ENCODE data around the gene FPR2. TPM values are rescaled to one million over a fixed set of nuclear protein-coding genes. Genes with fewer than 3 reads are reported as not detected.
"Not testable (repeated sequence)": the region's sequence is repeated elsewhere in the genome, so short reads cannot be mapped to it uniquely, and the experiment has no call there.

The FPR2 gene
- total RNA-seq, 1 donor from 2014 or later, result 0.10 TPM

DNA sequence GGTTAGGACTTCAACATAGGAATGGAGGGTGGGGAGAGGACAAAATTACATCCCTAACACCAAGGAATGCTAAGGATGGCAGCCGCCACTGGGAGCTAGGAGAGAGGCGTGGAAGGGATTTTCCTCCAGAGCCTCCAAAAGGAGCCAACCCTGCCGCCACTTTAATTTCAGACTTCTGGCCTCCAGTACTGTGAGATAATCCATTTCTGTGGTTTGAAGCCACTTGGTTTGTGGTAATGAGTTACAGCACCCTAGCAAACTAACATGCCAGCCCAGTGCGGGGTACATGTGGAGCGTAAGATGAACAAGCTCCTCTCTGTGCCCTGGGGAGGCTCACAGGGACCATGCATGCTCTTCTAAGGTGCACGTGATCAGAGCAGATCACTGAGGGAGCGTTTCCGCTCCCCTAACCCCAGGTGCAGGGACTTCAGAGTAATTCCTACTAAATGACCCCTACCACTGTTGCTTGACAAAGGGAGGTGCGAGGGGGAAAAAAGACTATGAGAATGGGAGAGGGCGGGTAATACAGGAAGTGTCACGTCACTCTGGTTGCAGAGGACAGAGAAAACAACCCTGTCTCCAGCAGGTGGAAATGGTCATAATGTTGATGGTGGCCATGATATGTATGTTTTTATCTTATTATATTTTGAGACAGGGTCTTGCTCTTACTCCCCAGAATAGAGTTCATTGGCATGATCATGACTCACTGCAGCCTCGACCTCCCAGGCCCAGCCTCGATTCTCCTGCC is 21.3 kb upstream of the FPR2 start:
- DNase-seq (ENCODE audit: low read depth), result no peak

DNA sequence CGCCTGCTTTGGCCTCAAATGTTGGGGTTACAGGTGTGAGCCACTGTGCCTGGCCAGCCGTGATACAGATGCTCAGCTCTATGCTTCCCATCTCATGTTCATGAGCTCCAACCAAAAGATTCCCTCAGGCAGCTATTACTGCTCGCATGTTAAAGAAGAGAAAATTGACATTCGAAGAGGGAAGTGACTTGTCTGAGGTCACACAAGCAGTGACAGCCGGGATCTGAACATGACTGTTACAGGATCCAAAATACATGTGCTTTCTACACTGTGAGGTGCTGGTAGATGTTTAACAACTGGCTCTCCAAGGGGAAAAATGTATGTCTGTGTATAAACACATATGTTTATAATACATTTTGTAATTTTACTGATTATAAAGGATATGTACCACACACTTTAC is 20.6 kb upstream of the FPR2 start:
- no peak for DNase-seq (ENCODE audit: low read depth)

DNA sequence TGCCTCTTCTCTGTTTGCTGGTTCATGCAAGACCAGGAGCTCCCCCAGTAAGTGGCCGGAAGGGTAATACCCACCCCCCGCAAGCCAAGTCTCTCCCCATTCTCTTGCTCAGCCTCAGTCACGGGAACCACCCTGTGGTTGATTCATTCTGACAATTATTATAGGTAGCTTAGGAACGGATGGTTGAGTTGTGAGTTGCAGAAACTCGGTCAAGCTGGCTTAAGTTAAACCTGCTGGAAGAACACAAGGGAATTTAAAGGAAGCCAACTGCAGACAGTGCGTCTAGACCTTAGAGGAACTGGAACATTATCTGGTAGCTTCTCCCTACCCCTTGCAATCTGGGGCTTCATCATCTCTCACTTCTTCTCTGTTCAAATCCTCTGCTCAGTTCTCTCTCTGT is 18.2 kb upstream of the FPR2 start:
- DNase-seq (ENCODE audit: low read depth), result no peak

DNA sequence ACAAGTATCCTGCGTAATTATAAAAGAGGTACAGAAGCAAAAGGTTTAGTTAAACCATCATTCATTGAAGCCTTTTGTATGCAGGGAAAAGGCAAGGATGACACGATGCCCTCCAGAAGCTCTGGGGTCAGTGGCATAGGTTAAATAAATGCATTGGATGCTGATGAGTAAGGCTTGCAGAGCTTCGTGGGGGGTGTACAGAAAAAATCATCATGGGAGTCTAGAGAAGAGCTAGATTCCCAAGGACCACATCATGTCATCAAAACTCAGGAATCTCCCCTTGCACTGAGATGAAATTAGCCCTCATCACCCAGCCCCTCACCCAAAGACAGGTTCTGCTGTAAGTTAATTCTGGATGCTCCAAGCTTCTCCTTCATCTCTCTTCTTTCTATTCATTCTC is 17.6 kb upstream of the FPR2 start:
- no peak for DNase-seq (ENCODE audit: low read depth)

DNA sequence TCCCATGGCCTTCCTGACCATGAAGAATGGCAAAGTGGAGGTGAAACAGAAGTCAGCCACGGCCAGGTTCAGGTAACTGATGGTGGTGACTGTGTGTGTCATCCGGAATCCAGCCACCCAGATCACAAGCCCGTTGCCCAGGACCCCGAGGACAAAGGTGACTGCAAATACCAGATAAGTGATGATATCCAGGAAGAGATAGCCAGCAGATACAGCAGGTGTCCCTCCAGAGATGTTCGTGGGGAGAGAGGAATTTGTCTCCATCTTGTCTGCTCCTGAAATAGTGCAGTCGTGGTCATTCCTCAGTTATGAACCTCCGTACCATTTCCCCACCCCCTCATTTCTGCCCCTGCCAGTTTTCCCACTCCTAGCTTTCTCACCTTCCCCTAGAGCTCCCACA is 14.2 kb upstream of the FPR2 start:
- no peak for DNase-seq (ENCODE audit: low read depth)

DNA sequence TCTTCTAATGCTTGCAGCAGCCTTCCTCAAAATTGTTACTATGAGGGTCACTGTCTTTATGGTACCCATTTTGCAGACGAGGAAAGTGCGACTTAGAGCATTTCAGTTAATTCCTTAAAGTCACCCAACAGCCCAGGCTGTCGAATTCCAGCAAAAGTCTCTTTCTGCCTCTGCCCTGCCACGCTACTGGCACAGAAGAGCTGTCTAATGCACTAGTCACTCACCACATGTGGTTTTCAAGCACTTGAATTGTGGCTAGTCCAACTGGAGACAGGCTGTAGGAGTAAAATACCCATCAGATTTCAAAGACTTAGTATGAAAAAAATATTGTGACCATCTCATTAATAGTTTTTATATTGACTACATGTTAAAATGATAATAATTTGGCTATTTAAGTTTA is 11.0 kb upstream of the FPR2 start:
- DNase-seq (ENCODE audit: low read depth), result no peak

DNA sequence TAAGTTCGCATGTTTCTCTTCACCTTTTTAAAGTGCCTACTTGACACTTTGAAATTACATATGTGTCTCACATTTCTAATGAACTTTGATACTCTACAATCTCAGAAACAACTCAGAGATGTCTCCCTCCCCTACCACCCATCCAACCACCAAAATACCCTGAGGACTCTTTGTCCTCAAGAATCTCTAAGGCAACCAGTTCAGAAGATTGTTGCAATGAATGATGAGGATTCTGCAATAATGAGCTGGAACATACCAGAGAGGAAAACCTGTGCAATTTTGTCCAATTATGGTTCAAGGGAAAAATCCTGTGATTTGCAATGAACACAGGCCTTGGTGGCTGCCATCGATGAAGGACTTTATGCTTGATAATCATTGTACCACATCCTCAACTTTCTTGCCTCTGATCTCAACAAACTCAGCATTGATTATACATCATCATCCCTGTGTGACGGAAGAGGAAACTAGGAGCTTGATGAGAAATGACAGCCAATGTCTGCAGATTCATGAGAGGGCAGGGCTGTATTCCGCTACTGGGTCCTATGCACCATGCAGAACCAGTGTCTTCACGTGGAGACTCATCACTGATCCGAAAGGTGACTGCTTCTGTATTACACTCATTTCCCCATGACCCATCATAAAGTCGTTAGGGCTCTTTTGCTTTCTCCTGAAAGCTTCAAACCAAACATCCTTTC is 10.4 kb upstream of the FPR2 start:
- DNase-seq (ENCODE audit: low read depth), result no peak

DNA sequence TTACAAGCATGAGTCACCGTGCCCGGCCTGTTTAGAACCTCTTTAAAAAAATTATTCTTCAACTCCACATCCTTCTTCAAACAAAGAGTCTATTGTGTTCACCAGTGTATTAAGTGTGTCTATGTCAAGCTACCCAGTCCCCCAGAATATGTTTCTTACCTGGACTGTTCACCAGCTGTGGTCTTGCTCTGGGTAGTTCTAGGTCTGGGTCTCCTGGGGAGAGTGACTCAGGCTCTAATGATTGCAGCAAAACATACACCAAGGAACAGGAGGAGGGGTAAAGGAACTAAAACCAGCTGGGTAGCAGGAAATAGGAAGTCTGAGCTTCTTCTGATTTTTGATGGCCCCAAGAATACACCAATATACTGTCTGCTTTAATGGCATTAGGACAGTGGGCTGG is 9.3 kb upstream of the FPR2 start, which contains the start of gene FPR1:
FPR1 (minus strand) TSS at position 224 of the 400 bp plus-strand sequence. CDS start 4,884 bp downstream, outside the sequence.
- DNase-seq (ENCODE audit: low read depth), result no peak

DNA sequence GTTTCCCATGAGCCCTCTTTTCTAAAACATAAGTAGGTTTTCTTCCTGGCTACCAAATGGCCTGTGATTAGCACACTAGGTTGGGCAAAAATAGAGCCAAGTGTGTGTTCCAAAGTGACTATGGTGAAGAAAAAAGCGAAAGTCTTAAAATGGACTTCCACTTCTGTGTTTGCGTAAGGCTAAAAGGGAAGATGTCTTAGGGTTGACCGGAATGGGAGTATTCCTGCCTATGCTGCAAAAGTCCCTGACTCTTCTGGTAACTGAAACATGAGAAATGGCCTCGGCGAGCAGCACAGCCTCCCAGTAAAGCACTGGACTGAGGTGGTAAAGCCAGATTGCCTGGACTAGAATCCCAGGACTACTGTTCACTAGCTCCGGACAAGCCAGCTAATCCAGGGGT is 6.9 kb upstream of the FPR2 start:
- DNase-seq (ENCODE audit: low read depth), result no peak

DNA sequence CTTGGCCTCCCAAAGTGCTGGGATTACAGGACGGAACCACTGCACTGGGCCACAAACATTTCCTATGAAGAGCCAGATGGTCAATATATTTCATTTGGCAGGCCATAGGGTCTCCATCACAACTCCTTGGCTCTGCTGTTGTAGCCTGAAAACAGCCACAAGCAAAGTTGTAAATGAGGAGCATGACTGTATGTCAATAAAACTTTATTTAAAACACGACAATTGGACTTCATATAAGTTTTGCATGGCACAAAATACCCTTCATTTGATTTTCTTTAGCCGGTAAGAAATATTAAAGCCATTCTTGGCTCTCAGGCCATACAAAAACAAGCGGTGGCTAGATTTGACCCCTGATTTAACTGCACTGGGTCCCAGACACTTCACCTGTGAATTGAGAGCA is 6.2 kb upstream of the FPR2 start:
- DNase-seq (ENCODE audit: low read depth), result no peak

DNA sequence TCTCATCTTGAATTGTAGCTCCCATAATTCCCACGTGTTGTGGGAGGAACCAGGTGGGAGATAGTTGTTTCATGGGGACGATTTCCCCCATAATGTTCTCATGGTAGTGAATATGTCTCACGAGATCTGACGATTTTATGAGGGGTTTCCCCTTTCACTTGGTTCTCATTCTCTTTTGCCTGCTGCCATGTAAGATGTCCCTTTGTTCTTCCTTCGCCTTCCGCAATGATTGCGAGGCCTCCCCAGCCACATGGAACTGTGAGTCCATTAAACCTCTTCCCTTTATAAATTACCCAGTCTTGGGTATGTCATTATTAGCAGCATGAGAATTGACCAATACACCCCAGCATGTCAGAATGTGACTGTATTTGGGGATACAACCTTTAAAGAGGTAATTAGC is 5.4 kb upstream of the FPR2 start:
- no peak for DNase-seq (ENCODE audit: low read depth)

DNA sequence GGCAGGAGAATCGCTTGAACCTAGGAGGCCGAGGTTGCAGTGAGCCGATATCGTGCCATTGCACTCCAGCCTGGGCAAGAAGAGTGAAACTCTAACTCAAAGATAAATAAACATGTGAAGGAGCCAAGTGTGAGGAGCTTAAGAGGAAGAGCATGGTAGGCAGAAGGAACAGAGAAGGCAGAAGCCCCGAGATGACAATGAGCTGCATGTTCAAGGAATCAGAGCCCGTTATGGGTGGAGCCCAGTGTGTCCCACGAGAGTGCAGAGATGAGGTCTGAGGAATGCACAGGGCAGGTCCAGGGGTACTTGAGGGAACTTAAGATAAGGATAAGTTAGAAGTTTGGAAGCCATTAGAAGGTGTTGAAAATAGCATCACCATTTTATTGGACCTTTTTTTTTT is 716 bp downstream of the FPR2 start:
- DNase-seq (ENCODE audit: low read depth), result no peak

DNA sequence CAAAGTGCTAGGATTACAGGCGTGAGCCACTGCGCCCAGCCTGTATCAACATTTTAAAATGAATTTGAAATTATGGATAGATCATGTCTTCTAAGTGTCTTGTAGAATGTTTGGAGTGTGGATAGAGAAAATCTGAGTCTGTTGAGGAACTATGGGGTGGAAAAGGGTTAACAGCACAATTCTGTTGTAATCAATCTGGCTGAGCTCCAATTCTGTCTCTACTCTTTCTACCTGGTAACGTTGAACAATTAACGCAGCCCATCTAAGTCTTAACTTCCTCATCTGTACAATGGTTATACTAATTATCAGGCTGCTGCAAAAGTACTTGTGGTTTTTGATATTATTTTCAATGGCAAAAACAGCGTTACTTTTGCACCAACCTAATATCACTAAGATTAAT is 4.1 kb downstream of the FPR2 start:
- no peak for DNase-seq (ENCODE audit: low read depth)

DNA sequence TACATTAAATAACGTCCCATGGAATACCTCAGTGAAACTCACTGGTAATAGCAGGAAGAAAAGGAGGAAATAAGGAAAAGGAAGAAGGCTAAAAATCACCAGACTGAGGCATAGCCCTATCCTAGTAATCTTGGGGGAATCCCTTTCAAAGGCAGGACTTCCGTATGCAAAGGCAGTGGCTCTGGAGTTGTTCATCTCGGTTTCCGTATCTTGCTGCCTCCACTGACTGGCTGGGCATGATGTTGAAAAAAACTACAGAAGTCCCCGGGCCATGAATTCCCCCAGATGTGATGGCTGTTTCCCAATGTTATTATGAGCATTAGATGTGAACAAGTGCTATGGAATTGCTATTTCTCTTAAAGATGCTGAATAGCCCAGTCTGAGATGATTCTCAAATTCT is 5.5 kb downstream of the FPR2 start:
- no peak for DNase-seq (ENCODE audit: low read depth)

DNA sequence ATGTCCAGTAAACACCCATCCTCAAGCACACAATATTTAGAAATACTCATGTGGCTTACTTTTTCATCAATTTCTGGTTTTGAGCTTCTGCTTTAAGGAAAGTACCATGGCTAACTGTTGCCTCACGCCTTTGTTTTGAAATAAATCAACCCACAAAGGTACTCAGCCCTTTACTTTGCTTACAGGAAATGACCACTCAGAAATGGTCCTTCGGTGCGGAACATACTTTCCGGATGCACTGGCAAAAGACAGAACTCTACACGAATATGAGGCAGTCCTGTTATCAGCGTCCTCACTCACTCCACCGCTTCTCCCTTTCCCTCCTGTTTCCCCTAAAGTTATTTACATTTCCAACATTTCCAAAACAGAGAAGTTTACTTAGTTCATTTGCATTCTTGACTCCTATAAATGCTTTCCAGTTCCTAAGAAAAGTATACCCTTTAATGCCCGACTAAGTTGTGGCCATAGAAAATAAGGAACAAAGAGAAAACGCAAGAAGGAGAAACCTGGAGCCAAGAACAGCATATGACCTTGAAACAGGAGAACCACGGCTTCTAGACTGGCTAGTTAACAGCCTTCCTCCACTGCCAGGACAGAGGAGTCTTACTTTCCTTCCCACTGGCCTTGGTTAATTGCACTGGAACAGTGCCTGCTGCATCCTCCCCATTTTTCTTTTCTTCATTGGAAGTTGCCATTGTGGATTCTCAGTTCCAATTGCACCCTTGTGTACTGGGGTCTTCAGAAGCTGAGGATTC is 10.6 kb downstream of the FPR2 start:
- no peak for DNase-seq (ENCODE audit: low read depth)

DNA sequence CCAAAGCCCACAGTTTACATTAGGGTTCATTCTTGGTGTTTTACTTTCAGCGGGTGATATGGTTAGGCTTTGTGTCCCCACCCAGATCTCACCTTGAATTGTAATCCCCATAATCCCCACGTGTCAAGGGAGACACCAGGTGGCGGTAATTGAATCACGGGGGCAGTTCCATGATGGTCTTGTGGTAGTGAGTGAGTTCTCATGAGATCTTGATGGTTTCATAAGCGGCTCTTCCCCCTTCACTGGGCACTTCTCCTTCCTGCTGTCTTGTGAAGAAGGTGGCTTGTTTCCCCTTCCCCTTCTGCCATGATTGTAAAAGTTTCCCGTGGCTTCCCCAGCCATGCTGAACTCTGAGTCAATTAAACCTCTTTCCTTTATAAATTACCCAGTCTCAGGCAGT is 12.0 kb downstream of the FPR2 start:
- no peak for DNase-seq (ENCODE audit: low read depth)

DNA sequence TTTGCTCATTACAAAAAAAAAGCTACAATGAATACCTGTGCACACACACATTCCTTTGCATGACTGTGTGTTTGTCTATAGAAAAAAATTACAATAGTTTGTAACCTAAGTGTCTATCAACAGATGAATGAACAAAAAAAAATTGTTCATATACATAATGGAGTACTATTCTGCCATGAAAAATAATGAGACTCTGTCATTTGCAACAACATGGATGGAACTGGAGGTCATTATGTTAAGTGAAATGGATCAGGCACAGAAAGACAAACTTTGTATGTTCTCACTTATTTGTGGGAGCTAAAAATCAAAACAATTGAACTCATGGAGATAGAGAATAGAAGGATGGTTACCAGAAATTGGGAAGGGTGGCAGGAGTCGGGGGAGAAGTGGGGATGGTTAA is 15.6 kb downstream of the FPR2 start:
- DNase-seq (ENCODE audit: low read depth), result not testable (repeated sequence)

DNA sequence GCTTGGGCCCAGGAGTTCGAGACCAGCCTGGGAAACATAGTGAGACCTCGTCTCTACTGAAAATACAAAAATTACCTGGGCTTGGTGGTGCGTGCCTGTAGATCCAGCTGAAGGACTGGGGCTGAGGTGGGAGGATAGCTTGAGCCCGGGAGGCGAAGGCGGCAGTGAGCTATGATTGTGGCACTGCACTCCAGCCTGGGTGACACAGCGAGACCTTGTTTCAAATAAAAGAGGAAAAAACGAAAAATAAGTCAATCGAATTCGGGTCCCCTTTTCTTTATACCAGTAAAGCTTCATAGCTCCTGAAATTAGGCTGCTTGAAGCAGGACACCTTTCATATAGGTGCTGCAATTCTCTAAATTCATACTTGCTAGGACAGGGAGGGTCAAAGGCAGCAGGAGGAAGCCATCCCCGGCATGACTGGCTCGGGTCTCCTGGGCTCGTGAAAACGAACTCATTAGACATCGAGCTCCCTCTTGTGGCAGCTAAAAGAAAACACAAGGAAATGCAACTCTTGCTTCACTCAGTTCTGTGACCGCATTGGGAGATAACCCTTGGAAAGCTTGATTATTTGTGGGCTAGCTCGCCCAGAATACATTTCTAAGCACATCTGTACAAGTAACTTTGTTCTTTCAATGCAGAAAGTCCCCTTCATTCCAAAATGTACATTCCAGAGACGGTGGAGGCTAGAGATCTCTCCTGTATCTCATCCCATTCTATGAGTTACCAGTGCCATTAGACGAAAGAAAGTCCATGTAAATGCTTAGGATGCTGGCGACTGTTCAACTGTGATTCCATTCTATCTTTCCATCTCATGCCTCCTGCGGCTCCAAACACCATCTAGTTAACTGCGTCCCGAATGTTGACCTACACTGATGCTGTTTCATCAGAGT is 16.8 kb downstream of the FPR2 start:
- DNase-seq (ENCODE audit: low read depth), result peak; percentile 72

DNA sequence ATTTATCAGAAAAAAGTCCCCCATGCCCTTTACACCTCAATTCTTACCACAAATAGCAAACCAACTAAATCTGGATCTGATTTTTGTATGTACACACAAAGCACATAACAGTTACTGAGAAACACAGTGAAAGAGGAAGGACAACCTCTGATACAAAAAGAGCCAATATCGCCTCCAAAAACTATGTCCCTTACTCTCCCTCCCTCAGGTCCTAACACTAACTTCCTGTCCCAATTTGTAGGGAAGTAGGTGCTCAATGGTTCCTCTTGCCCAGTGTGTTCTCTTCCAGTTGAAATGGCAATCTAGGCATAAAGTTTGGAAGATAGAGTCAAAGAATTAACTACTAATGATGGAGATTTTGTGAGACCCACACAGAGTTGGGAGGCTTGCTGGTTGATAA is 18.2 kb downstream of the FPR2 start:
- DNase-seq (ENCODE audit: low read depth), result no peak

DNA sequence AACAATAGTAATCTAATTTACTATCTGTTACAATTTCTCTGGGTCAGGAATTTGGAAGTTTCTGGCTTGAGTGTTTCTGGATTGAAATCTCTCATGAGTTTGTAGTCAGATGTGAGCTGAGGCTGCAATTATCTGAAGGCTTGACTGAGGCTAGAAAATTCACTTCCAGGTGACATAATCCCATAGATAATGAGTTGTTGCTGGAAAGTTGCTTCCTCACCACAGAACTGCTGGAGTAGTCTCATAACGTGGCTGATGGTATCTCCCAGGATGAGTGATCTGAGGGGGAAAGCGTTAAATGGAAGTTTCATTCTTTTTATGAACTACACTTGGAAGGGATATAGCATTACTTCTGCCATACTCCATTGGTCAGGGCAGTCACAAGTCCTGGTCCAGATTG is 18.7 kb downstream of the FPR2 start:
- no peak for DNase-seq (ENCODE audit: low read depth)

DNA sequence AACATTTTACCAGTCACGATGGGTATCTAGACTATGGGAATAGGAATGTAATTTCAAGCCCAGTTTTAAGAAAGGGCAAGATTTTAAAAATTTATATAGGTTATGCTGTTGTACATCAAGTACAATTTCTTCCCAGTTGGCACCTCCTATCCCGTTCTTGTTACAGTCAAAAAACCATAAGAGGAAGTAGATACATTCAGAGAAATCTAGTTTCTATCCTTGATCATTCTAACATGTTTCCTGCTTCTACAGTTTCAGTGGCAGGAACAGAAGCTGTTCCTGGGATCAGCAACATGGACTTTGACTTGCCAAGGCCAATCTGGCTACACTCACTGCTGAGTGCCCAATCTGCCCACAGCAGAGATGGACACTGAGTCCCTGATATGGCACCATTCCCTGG is 19.3 kb downstream of the FPR2 start:
- DNase-seq (ENCODE audit: low read depth), result no peak

DNA sequence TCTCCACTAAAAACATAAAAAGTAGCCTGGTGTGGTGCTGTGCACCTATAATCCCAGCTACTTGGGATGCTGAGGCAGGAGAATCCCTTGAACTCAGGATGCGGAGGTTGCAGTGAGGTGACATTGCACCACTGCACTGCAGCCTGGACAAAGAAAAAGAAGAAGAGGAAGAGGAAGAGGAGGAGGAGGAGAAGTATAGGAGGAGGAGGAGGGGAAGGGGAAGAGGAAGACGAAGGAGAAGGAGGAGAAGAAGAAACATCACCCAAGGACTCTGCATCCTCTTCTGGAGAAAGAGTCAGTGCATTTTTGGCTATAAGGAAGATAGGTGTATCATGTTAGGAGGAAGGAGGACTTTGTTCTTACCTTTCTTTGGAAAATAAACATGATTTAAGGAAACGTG is 21.0 kb downstream of the FPR2 start:
- DNase-seq (ENCODE audit: low read depth), result no peak

Data from renal cortical epithelial cell (primary cell).